GM20431 (cell line): Measurements from ENCODE around the gene ARL5B.

ENCODE experiments used
- in situ Hi-C: fragments of 300-500 bp; cut with MseI, MboI; formaldehyde crosslinking; loops from one replicate; pipeline ENCODE4 v1.15.0; 2020; ENCODE audit warnings: low sequenced_read_pairs; ENCODE audit not compliant: unreplicated experiment

ARL5B gene

DNA sequence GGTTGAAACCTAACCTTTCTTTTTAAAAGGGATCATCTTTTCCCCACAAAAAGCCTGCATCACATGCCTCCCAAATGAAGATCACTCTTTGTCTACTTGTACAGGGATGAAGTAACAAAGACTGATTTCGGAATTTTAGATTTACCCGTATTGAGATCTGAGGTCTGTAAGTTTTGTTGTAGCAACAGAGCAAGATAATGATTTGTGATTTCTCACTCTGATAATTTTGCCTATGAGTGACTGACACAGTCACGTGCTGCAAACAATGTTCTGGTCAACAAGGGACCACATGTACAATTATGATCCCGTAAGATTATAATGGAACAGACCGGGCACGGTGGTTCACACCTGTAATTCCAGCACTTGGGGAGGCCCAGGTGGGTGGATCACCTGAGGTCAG lies 31.3 kb downstream of the ARL5B start:
- in situ Hi-C loops: no loop called here

DNA sequence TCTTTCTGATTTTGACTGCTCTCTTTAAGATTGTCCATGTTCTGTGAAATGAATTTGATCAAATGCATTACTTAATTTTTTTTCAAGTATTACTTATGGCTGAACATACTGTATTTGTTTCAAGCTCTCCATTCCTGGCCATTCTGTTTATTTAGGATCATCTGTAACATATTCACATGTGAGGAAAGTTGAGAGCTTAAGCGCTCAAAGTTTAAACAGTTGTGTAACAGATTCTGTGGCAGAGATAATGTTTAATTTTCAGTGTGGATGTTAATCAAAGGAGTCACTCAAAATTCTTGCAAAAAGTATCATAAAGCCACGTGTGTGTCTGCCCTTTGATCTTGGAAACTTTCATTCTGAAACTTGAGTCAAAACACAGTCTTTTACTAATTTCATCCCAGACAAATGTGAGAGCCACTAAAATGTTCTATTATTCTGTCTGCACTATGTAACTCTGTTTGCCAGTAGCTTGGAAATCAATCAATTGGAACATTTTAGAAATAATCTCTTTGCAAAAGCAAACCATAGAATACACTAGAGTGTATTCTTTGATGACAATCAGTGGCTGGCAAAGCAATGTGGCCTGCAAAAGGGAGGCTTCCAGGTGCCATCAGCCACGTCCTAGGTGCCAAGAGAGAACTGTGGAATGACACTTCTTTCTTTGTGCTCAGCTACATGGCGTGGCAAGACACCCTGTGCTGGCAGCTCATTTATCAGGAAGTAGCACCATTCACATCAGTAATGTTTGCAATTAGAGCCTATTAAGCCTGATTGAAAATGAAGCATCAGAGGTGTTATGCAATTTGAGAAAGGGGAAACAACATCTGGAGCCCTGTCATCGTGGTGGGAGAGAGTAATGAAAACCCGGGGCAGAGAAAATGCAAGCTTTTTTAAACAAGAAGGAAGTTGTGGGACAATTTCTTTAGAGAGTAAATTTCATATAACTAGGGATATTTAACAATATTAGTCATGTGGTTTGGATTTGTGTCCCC lies 40.9 kb downstream of the ARL5B start:
- in situ Hi-C loops: no loop called here

DNA sequence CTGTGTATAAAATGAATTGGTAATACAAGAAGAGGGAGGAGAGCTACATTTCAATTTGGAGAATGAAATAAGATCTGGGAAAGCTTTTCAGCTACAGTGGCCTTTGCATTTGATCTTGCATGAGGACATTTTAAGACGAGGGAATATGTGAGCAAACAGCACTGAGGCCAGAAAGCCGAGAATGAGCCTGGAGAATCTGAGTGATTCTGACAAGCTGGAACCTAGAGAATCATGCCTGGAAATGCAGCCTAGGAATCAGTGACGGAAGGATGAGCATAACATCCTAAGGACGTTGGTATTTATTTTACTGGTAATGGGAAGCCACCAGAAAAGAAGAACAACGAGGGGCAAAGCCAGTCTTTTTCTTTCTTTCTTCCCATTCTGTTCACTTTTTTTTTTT lies 44.3 kb downstream of the ARL5B start:
- in situ Hi-C loops: no loop called here

DNA sequence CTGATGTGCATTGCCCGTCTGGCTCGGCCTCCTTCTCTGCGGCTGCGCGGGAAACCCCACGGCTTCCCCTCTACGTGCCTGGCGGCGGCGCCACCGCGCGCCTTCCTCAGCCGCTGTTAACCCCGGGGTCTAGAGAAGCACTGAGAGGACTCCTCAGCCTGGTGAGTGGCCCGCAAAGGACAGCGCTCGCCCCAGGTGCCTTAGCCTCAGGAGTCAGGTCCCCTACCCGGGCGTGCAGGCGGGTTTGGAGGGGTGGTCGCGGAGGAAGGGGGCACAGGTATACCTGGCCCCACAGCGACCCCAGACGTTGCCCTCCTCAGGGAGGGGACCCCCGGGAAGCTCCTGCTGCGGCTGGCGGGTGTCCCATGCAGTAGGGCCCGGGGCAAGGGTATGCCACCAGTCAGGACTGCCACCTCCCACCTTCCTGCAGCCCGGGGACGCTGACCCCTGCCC lies 51.0 kb downstream of the ARL5B start:
- in situ Hi-C loops: no loop called here

DNA sequence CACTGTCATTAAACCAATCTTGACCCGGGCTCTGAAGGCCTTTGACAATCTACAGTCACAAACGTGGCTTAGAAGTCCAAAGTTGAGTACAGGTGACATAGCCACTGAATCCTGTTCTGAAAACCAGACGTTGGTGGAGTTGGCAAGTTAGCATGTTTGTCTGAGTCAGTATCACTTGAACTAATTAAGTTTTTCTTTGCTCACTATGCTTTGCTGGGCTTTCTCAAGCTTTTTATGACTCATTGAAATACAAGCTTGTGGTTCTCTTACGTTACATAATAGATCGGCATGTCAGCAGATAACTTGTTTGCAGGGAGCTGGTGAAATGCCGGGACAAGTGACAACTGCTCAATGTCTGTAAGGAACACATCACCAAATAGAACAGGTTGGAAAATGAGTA lies 53.8 kb downstream of the ARL5B start:
- in situ Hi-C loops: no loop called here

DNA sequence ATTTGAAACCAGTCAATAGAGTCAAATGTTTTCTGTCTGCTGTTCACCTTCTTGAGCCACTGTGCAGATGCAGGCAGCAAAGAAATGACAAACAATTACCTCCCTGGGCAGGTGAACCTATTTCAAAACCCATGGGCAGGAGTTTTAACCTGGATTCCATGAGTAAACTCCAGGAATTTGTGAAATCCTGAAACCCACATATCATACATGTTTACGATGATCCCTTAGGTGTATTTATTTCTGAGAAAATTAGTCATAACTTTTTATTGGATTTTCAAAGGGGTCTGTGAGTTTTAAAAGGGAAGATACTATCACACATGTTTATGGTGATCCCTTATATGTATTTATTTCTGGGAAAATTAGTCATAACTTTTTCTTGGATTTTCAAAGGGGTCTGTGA lies 59.8 kb downstream of the ARL5B start:
- in situ Hi-C loops: no loop called here

DNA sequence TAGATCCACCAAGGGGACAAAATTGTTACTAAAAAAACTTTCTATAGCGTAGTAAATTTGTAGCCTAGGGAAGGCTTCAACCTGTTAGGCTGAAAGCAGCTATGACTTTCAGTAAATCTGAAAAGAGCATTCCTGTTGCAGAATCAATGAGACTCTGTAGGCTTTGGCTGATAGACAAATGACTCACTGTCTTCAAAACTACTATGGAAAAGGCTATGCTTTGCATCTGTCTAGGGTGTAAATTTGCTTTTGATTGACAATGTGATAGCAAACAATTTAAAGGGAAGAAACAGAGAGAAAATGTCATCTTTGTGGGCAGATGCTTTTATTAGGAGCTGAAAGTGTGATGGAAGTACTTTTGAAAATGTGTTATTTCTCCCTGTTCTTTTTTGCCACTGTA lies 60.6 kb downstream of the ARL5B start:
- in situ Hi-C loops: no loop called here

DNA sequence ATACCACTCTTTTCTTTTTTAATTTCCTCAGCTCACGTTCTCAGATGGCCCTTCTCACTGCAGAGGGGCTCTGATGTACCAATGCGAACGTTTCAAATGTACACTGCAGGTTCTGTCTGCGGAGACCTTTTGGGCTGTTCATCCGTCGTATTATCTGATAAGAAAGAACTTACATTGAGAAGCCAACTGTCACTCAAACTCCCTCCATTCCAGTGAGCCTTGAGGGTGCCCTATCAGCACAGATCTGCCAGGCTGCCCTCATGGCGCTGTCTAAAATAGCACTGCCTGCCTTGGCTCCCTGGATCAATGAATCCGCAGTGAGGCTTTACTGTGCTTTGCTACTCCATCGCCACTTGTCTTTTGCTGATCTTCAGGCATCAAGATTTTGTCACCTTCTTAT lies 61.8 kb downstream of the ARL5B start:
- in situ Hi-C loops: no loop called here

DNA sequence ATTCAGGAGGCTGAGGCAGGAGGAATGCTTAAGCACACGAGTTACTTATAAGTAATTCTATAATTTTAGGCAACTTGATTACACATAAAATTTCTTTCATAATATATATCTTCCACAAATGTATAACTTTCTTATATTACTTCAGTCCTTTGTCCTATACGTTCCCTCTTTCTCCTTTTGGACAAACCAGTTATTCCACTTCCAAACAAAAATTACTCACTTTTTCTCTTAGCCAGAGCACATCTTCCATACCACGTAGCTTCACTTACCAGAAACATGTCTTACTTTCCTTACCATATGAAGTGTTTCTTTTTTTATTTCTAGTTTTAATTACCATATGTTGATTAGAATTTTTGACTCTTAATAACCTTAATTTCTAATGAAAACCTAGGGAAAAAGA lies 64.6 kb downstream of the ARL5B start:
- in situ Hi-C loops: no loop called here
